K562 (cell line): Measurements from ENCODE around the gene MAGED1.

ENCODE experiments used
- TF ChIP-seq, protein P1 (sequence below): fragments of 450-650 bp; formaldehyde crosslinking; IDR thresholded peaks from 2 replicates; pipeline ENCODE4 v1.4.0; 2022; ENCODE audit warnings: mild to moderate bottlenecking, moderate library complexity
- TF ChIP-seq, protein P2 (sequence below): fragments of 250-450 bp; sonication (Bioruptor Pico); IDR thresholded peaks from 2 replicates; pipeline ENCODE4 v1.8.0; 2022; ENCODE audit warnings: inconsistent platforms, mild to moderate bottlenecking, moderate library complexity, borderline replicate concordance

DNA sequence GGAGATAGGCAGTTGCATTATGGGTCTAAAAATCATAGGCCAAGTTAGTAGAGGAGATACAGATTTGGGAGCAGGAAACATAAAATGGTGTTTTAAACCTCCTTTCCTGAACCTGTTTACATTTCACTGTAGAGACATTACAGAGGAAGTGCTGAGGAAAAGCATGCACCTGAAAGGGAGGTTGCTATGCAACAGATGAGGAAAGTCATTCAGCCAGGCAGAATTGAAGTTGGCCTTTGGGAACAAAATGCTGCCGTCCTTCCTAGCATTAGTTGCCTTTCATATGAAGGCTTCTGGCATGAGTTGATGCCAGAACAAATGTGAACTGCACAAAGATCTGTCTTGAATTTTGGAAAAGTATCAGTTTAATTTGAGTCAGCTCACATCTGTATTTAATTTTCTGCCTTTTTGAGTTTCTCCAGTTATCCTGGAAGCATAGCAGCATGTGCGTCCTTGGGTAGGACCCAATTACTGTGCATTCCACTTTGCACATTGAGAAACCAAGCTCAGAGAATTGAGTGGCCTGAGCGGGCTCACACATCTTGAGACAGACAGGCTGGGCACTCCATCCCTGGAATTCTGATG, 38.2 kb downstream of the MAGED1 start:
- TF ChIP-seq, protein P1, sequence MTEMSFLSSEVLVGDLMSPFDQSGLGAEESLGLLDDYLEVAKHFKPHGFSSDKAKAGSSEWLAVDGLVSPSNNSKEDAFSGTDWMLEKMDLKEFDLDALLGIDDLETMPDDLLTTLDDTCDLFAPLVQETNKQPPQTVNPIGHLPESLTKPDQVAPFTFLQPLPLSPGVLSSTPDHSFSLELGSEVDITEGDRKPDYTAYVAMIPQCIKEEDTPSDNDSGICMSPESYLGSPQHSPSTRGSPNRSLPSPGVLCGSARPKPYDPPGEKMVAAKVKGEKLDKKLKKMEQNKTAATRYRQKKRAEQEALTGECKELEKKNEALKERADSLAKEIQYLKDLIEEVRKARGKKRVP (CRISPR knock-in tag): no peak
- TF ChIP-seq, protein P2, sequence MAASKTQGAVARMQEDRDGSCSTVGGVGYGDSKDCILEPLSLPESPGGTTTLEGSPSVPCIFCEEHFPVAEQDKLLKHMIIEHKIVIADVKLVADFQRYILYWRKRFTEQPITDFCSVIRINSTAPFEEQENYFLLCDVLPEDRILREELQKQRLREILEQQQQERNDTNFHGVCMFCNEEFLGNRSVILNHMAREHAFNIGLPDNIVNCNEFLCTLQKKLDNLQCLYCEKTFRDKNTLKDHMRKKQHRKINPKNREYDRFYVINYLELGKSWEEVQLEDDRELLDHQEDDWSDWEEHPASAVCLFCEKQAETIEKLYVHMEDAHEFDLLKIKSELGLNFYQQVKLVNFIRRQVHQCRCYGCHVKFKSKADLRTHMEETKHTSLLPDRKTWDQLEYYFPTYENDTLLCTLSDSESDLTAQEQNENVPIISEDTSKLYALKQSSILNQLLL: no peak
